Esophagus squamous epithelium (tissue), 4 donors: Measurements from ENCODE around the gene UBE2J2.

ENCODE experiments used
- POLR2A ChIP-seq, 4 donors: fragments of 450-650 bp; IDR thresholded peaks; one replicate each; pipeline ENCODE4 v1.6.1; 2017; ENCODE audit warnings: antibody characterized with exemption in 4 of 4, mild to moderate bottlenecking in 4 of 4, moderate library complexity in 3 of 4
- TF ChIP-seq, protein P1 (sequence below), 6 experiments: fragments of 450-650 bp in 4 of 6; fragments of 200-600 bp in 2 of 6; sonication (generic) in 2 of 6; IDR thresholded peaks; one replicate each; pipeline ENCODE4 v1.5.1; 2016 to 2019; ENCODE audit warnings: antibody characterized with exemption in 6 of 6, mild to moderate bottlenecking in 4 of 6, moderate library complexity in 4 of 6

GRCh38 chr1:1206966-1207531 is 66.6 kb downstream of the UBE2J2 start:
- TF ChIP-seq, protein P1, sequence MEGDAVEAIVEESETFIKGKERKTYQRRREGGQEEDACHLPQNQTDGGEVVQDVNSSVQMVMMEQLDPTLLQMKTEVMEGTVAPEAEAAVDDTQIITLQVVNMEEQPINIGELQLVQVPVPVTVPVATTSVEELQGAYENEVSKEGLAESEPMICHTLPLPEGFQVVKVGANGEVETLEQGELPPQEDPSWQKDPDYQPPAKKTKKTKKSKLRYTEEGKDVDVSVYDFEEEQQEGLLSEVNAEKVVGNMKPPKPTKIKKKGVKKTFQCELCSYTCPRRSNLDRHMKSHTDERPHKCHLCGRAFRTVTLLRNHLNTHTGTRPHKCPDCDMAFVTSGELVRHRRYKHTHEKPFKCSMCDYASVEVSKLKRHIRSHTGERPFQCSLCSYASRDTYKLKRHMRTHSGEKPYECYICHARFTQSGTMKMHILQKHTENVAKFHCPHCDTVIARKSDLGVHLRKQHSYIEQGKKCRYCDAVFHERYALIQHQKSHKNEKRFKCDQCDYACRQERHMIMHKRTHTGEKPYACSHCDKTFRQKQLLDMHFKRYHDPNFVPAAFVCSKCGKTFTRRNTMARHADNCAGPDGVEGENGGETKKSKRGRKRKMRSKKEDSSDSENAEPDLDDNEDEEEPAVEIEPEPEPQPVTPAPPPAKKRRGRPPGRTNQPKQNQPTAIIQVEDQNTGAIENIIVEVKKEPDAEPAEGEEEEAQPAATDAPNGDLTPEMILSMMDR (IDR thresholded peaks at IDR 0.05) = no peak
- no peak for TF ChIP-seq POLR2A (IDR thresholded peaks at IDR 0.05)
